WTC11 (cell line): ENCODE data around the gene APOBEC3H. TPM values are rescaled to one million over a fixed set of nuclear protein-coding genes. Genes with fewer than 3 reads are reported as not detected.

Experiments
- ATAC-seq: fragments of 200-7000 bp; cut with Tn5 transposase; 2 replicates; pipeline ENCODE4 v1.10.0; 2021; ENCODE audit warnings: mild to moderate bottlenecking, moderate library complexity
- CTCF ChIA-PET: fragments of 300-600 bp; sonication (Branson Sonifier 250); formaldehyde crosslinking; loops from one replicate; lab custom pipeline; 2021; ENCODE audit warnings: antibody characterized with exemption; lab: Charles Lee
- POLR2A ChIA-PET: fragments of 350-600 bp; sonication (Branson Sonifier 250); formaldehyde crosslinking; loops from one replicate; lab custom pipeline; 2021; ENCODE audit warnings: antibody characterized with exemption; lab: Charles Lee
- DNase-seq: peaks from one replicate; pipeline ENCODE4 v3.0.0; 2021; ENCODE audit warnings: low spot score
- H3K27ac Mint-ChIP-seq: 2 replicates; pipeline ENCODE4 v1.8.0; 2021; ENCODE audit warnings: mixed read lengths
- H3K27me3 Mint-ChIP-seq: 2 replicates; pipeline ENCODE4 v1.8.0; 2021; ENCODE audit warnings: low read depth, mild to moderate bottlenecking, moderate library complexity, mixed read lengths
- H3K36me3 Mint-ChIP-seq: 2 replicates; pipeline ENCODE4 v1.8.0; 2021; ENCODE audit warnings: mixed read lengths
- H3K4me1 Mint-ChIP-seq: 2 replicates; pipeline ENCODE4 v1.8.0; 2022; ENCODE audit warnings: mixed read lengths
- H3K4me3 Mint-ChIP-seq: 2 replicates; pipeline ENCODE4 v1.8.0; 2021; ENCODE audit warnings: mild to moderate bottlenecking, moderate library complexity, mixed read lengths
- H3K9me3 Mint-ChIP-seq: 2 replicates; pipeline ENCODE4 v1.8.0; 2021; ENCODE audit warnings: mixed read lengths
- CREM ChIP-seq: sonication (generic); formaldehyde crosslinking; IDR thresholded peaks from 2 replicates; pipeline ENCODE4 v1.8.1; 2022; ENCODE audit warnings: mild to moderate bottlenecking, missing genetic modification reagents, moderate library complexity
- ELF4 ChIP-seq: sonication (generic); formaldehyde crosslinking; IDR thresholded peaks from 2 replicates; pipeline ENCODE4 v1.8.1; 2022; ENCODE audit warnings: low read depth, mild to moderate bottlenecking, moderate library complexity, missing genetic modification reagents
- EMX1 ChIP-seq: fragments of 250-450 bp; sonication (Bioruptor Pico); IDR thresholded peaks from 2 replicates; pipeline ENCODE4 v1.8.0; 2021; ENCODE audit warnings: mild to moderate bottlenecking
- ESRRA ChIP-seq: sonication (generic); formaldehyde crosslinking; IDR thresholded peaks from 2 replicates; pipeline ENCODE4 v1.8.1; 2022; ENCODE audit warnings: mild to moderate bottlenecking, missing genetic modification reagents, borderline replicate concordance
- KAT7 ChIP-seq: sonication (generic); formaldehyde crosslinking; IDR thresholded peaks from 2 replicates; pipeline ENCODE4 v1.8.1; 2023; ENCODE audit warnings: missing genetic modification reagents, mild to moderate bottlenecking, borderline replicate concordance
- MXD4 ChIP-seq: fragments of 250-450 bp; sonication (Bioruptor Pico); IDR thresholded peaks from 2 replicates; pipeline ENCODE4 v1.8.0; 2021; ENCODE audit warnings: mild to moderate bottlenecking, moderate library complexity, borderline replicate concordance
- MYBL2 ChIP-seq: sonication (generic); formaldehyde crosslinking; IDR thresholded peaks from 2 replicates; pipeline ENCODE4 v1.8.1; 2023; ENCODE audit warnings: mild to moderate bottlenecking, moderate library complexity, missing genetic modification reagents
- PRRX2 ChIP-seq: fragments of 250-450 bp; sonication (Bioruptor Pico); IDR thresholded peaks from 2 replicates; pipeline ENCODE4 v1.8.0; 2021; ENCODE audit warnings: mild to moderate bottlenecking
- SMAD3 ChIP-seq: sonication (generic); formaldehyde crosslinking; IDR thresholded peaks from 2 replicates; pipeline ENCODE4 v1.8.0; 2022; ENCODE audit warnings: missing genetic modification reagents, mild to moderate bottlenecking, borderline replicate concordance
- ZNF317 ChIP-seq: sonication (generic); formaldehyde crosslinking; IDR thresholded peaks from 2 replicates; pipeline ENCODE4 v1.8.1; 2023; ENCODE audit warnings: low read depth, mild to moderate bottlenecking, moderate library complexity, missing genetic modification reagents, borderline replicate concordance
- ZNF416 ChIP-seq: fragments of 250-450 bp; sonication (Bioruptor Pico); IDR thresholded peaks from 2 replicates; pipeline ENCODE4 v1.9.0; 2021; ENCODE audit warnings: mild to moderate bottlenecking, inconsistent platforms
- total RNA-seq: library from RNA; stranded (reverse); gene quantifications from 3 replicates; pipeline ENCODE4 v1.2.3, GENCODE V29; 2021
- TF ChIP-seq, protein P1 (sequence below): fragments of 250-450 bp; sonication (Bioruptor Pico); IDR thresholded peaks from 2 replicates; pipeline ENCODE4 v1.9.0; 2021; ENCODE audit warnings: mild to moderate bottlenecking
- TF ChIP-seq, protein P2 (sequence below): sonication (generic); formaldehyde crosslinking; IDR thresholded peaks from 2 replicates; pipeline ENCODE4 v1.8.1; 2022; ENCODE audit warnings: low read depth, missing genetic modification reagents, borderline replicate concordance
- TF ChIP-seq, protein P3 (sequence below): fragments of 250-450 bp; sonication (Bioruptor Pico); conservative IDR thresholded peaks from 2 replicates; pipeline ENCODE4 v1.9.0; 2021; ENCODE audit warnings: mild to moderate bottlenecking
- TF ChIP-seq, protein P4 (sequence below): sonication (generic); formaldehyde crosslinking; IDR thresholded peaks from 2 replicates; pipeline ENCODE4 v1.8.0; 2022; ENCODE audit warnings: mild to moderate bottlenecking, missing genetic modification reagents
- TF ChIP-seq, protein P5 (sequence below): sonication (generic); formaldehyde crosslinking; conservative IDR thresholded peaks from 2 replicates; pipeline ENCODE4 v1.8.1; 2022; ENCODE audit warnings: mild to moderate bottlenecking, missing genetic modification reagents
- TF ChIP-seq, protein P6 (sequence below): fragments of 250-450 bp; sonication (Bioruptor Pico); IDR thresholded peaks from 2 replicates; pipeline ENCODE4 v1.9.0; 2021; ENCODE audit warnings: moderate library complexity, mild to moderate bottlenecking, inconsistent platforms, borderline replicate concordance
- TF ChIP-seq, protein P7 (sequence below): fragments of 250-450 bp; sonication (Bioruptor Pico); IDR thresholded peaks from 2 replicates; pipeline ENCODE4 v1.8.0; 2021; ENCODE audit warnings: mild to moderate bottlenecking
- TF ChIP-seq, protein P8 (sequence below): sonication (generic); formaldehyde crosslinking; IDR thresholded peaks from 2 replicates; pipeline ENCODE4 v1.8.1; 2022; ENCODE audit warnings: low read depth, mild to moderate bottlenecking, moderate library complexity, missing genetic modification reagents, borderline replicate concordance
- TF ChIP-seq, protein P9 (sequence below): sonication (generic); formaldehyde crosslinking; IDR thresholded peaks from 2 replicates; pipeline ENCODE4 v1.8.1; 2022; ENCODE audit warnings: mild to moderate bottlenecking, missing genetic modification reagents, moderate library complexity, borderline replicate concordance

Gene APOBEC3H
- total RNA-seq, 1 experiment from 2014 or later = 0.42 TPM

DNA sequence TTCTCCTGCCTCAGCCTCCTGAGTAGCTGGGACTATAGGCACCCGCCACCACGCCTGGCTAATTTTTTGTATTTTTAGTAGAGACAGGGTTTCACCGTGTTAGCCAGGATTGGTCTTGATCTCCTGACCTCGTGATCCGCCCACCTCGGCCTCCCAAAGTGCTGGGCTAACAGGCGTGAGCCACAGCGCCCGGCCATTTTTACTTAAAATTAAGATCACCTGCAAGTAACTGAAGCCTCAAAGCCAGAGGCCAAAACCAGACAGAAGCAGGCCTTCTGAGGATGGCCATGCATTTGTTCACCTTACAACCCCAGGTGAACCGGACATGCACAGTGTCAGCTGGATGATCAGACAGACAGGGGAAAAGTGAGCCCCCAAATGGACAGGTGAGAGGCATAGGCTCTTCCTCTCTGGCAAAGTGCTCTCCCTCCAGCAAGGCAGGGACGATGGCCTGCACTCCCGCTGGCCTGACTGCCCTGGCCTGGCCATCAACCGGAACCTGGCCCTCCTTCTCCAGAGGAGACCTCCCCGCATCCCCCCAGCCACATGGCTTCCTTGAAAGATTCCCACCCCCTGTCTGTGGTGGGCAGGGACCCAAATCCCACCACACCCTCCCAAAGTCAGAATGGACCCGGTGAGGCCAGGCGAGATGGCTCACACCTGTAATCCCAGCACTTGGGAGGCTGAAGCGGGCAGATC is 25.9 kb downstream of the APOBEC3H start:
- no peaks in the 10 kb centered on the region for H3K9me3 Mint-ChIP-seq
- ATAC-seq (no peak), DNase-seq (no peak)
- no peaks in the 10 kb centered on the region for H3K36me3 Mint-ChIP-seq
- no peak overlapping the region for H3K4me3 Mint-ChIP-seq
- peaks cover 8% of the 10 kb centered on the region for H3K4me1 Mint-ChIP-seq
- CTCF ChIA-PET = interaction anchor here (0.7 to 3.0 kb wide), 7 partner anchors 9 to 357 kb away, joined by 3 to 20 read pairs (median 5); no protein-coding TSS in a partner anchor
- no peak overlapping the region for H3K27ac Mint-ChIP-seq
- TF ChIP-seq ESRRA (CRISPR knock-in tag) (no peak), ZNF416 (CRISPR knock-in tag) (no peak), EMX1 (CRISPR knock-in tag) (no peak), PRRX2 (CRISPR knock-in tag) (no peak), MYBL2 (CRISPR knock-in tag) (no peak), CREM (CRISPR knock-in tag) (no peak), ELF4 (CRISPR knock-in tag) (no peak), MXD4 (CRISPR knock-in tag) (no peak), ZNF317 (CRISPR knock-in tag) (no peak), SMAD3 (CRISPR knock-in tag) (no peak), KAT7 (CRISPR knock-in tag) (no peak)
- TF ChIP-seq, protein P1, sequence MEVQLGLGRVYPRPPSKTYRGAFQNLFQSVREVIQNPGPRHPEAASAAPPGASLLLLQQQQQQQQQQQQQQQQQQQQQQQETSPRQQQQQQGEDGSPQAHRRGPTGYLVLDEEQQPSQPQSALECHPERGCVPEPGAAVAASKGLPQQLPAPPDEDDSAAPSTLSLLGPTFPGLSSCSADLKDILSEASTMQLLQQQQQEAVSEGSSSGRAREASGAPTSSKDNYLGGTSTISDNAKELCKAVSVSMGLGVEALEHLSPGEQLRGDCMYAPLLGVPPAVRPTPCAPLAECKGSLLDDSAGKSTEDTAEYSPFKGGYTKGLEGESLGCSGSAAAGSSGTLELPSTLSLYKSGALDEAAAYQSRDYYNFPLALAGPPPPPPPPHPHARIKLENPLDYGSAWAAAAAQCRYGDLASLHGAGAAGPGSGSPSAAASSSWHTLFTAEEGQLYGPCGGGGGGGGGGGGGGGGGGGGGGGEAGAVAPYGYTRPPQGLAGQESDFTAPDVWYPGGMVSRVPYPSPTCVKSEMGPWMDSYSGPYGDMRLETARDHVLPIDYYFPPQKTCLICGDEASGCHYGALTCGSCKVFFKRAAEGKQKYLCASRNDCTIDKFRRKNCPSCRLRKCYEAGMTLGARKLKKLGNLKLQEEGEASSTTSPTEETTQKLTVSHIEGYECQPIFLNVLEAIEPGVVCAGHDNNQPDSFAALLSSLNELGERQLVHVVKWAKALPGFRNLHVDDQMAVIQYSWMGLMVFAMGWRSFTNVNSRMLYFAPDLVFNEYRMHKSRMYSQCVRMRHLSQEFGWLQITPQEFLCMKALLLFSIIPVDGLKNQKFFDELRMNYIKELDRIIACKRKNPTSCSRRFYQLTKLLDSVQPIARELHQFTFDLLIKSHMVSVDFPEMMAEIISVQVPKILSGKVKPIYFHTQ (CRISPR knock-in tag) = no peak
- TF ChIP-seq, protein P2, sequence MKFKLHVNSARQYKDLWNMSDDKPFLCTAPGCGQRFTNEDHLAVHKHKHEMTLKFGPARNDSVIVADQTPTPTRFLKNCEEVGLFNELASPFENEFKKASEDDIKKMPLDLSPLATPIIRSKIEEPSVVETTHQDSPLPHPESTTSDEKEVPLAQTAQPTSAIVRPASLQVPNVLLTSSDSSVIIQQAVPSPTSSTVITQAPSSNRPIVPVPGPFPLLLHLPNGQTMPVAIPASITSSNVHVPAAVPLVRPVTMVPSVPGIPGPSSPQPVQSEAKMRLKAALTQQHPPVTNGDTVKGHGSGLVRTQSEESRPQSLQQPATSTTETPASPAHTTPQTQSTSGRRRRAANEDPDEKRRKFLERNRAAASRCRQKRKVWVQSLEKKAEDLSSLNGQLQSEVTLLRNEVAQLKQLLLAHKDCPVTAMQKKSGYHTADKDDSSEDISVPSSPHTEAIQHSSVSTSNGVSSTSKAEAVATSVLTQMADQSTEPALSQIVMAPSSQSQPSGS (CRISPR knock-in tag) = no peak
- TF ChIP-seq, protein P3, sequence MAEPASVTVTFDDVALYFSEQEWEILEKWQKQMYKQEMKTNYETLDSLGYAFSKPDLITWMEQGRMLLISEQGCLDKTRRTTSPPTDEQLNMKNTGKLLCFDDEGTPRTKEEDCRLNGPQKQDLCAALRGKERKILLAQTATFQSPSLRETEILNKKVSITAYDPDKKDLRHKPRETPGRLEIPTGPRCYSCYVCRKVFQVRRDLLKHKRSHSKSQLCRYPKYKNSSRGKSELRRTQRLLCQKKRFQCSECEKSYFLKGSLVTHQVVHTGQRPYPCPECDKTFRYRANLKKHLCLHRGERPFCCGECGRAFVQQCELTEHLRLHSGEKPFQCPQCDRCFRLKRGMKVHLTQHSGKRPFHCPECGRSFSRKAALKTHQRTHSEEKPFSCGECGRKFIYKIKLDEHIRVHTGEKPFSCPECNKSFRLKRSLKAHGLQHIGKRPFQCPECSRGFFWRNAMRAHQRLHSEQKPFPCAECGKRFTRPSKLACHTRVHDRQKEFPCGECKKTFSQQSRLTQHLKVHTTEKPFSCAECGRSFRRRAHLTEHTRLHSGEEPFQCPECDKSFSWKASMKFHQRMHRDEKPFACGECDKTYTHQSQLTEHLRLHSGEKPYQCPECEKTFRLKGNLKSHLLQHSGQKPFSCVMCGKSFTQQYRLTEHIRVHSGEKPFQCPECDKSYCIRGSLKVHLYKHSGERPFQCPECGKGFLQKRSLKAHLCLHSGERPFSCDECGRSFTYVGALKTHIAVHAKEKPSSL (CRISPR knock-in tag) = no peak
- TF ChIP-seq, protein P4, sequence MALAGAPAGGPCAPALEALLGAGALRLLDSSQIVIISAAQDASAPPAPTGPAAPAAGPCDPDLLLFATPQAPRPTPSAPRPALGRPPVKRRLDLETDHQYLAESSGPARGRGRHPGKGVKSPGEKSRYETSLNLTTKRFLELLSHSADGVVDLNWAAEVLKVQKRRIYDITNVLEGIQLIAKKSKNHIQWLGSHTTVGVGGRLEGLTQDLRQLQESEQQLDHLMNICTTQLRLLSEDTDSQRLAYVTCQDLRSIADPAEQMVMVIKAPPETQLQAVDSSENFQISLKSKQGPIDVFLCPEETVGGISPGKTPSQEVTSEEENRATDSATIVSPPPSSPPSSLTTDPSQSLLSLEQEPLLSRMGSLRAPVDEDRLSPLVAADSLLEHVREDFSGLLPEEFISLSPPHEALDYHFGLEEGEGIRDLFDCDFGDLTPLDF = no peak
- TF ChIP-seq, protein P5, sequence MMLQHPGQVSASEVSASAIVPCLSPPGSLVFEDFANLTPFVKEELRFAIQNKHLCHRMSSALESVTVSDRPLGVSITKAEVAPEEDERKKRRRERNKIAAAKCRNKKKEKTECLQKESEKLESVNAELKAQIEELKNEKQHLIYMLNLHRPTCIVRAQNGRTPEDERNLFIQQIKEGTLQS = no peak
- TF ChIP-seq, protein P6, sequence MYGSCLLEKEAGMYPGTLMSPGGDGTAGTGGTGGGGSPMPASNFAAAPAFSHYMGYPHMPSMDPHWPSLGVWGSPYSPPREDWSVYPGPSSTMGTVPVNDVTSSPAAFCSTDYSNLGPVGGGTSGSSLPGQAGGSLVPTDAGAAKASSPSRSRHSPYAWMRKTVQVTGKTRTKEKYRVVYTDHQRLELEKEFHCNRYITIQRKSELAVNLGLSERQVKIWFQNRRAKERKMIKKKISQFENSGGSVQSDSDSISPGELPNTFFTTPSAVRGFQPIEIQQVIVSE (CRISPR knock-in tag) = no peak
- TF ChIP-seq, protein P7, sequence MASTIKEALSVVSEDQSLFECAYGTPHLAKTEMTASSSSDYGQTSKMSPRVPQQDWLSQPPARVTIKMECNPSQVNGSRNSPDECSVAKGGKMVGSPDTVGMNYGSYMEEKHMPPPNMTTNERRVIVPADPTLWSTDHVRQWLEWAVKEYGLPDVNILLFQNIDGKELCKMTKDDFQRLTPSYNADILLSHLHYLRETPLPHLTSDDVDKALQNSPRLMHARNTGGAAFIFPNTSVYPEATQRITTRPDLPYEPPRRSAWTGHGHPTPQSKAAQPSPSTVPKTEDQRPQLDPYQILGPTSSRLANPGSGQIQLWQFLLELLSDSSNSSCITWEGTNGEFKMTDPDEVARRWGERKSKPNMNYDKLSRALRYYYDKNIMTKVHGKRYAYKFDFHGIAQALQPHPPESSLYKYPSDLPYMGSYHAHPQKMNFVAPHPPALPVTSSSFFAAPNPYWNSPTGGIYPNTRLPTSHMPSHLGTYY (CRISPR knock-in tag) = no peak
- TF ChIP-seq, protein P8, sequence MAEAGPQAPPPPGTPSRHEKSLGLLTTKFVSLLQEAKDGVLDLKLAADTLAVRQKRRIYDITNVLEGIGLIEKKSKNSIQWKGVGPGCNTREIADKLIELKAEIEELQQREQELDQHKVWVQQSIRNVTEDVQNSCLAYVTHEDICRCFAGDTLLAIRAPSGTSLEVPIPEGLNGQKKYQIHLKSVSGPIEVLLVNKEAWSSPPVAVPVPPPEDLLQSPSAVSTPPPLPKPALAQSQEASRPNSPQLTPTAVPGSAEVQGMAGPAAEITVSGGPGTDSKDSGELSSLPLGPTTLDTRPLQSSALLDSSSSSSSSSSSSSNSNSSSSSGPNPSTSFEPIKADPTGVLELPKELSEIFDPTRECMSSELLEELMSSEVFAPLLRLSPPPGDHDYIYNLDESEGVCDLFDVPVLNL (CRISPR knock-in tag) = no peak
- TF ChIP-seq, protein P9, sequence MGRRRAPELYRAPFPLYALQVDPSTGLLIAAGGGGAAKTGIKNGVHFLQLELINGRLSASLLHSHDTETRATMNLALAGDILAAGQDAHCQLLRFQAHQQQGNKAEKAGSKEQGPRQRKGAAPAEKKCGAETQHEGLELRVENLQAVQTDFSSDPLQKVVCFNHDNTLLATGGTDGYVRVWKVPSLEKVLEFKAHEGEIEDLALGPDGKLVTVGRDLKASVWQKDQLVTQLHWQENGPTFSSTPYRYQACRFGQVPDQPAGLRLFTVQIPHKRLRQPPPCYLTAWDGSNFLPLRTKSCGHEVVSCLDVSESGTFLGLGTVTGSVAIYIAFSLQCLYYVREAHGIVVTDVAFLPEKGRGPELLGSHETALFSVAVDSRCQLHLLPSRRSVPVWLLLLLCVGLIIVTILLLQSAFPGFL = no peak
- H3K27me3 Mint-ChIP-seq = peaks cover 3% of the 10 kb centered on the region
- POLR2A ChIA-PET = no interaction called here
